Amygdala (tissue), 56 donors: Measurements from ENCODE around the gene HIVEP3.
"Not testable (repeated sequence)": the region's sequence is repeated elsewhere in the genome, so short reads cannot be mapped to it uniquely, and the experiment has no call there.

ENCODE experiments used
- DNase-seq, 56 donors: peaks; one replicate each; lab custom pipeline; 2025; lab: John Stamatoyannopoulos, UW

Gene HIVEP3

GRCh38 chr1:41700986-41701535 is 217.7 kb downstream of the HIVEP3 start:
- DNase-seq, result no peak

DNA sequence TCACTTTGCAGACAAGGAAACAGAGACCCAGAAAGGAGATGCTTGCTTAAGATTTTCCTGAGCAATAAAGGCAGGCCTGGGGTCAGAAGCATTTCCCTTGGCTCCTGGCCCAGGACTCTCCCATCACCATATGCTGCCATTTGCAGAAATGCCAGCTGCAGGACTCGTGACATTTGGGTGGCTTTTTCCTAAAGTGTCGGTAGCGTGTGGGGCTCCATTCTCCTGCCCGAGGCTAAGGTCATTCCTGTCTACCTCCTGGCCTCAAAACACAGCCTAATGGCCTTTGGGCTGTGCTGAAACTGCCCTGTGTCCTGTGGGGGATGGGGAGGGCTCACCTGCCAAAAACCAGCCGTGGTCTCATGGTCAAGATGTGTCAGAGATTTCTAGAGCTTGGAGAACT is 218.1 kb downstream of the HIVEP3 start:
- DNase-seq, result no peak

- no peak for DNase-seq
Measured at GRCh38 chr1:41699861-41700248, 218.9 kb downstream of the HIVEP3 start.

- DNase-seq, result no peak
Measured at GRCh38 chr1:41698916-41699860, 219.5 kb downstream of the HIVEP3 start.

DNA sequence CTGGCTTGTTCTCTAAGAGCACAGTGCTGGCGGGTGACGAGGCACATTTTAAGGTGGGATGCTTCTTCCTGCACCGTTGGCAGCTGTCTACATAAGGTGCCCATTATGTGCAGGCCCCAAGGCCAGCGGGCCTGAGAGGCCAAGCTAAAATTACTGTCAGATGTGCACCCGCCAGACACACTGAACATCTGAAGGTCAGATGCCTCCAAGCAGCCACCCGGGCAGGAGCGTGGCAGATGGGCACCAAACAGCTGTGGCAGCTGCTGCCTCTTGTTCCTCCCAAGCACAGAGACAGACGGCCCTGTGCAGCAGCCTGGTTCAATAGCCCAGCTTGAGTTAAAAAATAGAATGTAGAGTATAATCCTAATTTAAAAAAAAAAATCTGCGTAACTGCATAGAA is 222.3 kb downstream of the HIVEP3 start:
- peak in 5 of 56 donors; percentile 17 to 42 (median 30) for DNase-seq

- DNase-seq, result peak in 14 of 56 donors; percentile 16 to 63 (median 32)
Measured at GRCh38 chr1:41695118-41695745, 223.5 kb downstream of the HIVEP3 start.

GRCh38 chr1:41691966-41692365 is 226.8 kb downstream of the HIVEP3 start:
- DNase-seq, result not testable (repeated sequence)

- no peak for DNase-seq
Measured at GRCh38 chr1:41691424-41691823, 227.3 kb downstream of the HIVEP3 start.

DNA sequence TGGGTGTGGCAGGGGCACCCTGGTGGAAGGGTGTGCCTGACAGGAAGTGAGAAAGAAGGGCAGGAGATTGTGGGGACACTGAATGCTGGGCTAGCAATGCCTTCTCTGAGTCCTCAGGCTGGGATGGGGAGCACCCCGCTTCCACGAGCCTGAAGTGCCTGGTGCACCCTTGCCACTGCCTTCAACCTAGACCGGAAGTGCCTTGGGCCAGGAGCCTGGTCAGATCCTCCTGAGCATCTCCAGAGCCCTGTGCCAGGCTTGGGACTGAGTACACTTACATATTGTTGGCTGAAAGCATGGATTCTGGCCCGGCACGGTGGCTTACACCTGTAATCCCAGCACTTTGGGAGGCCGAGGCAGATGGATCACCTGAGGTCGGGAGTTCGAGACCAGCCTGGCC is 228.4 kb downstream of the HIVEP3 start:
- DNase-seq, result no peak

GRCh38 chr1:41689558-41689981 is 229.2 kb downstream of the HIVEP3 start:
- DNase-seq, result peak in 45 of 56 donors; percentile 28 to 85 (median 60)

DNA sequence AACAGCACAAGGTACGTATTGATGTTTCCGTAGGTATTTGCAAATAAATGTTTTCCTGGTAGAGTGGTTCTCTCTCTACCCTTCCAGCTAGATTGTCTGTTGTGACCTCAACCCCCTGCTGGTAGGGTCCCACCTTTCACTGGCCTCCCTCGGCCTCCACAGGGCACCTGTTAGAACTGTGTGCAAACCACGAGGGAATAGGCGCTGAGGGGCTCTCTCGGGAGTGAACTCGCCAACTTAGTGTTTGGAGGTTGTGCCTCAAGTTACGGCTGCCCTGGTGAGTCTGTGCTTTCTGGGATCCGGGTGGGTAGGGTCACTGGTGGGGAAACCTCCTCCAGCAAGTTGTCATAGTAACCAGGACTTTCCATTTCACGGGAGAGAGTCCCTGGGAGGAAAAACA is 229.6 kb downstream of the HIVEP3 start:
- DNase-seq, result no peak

DNA sequence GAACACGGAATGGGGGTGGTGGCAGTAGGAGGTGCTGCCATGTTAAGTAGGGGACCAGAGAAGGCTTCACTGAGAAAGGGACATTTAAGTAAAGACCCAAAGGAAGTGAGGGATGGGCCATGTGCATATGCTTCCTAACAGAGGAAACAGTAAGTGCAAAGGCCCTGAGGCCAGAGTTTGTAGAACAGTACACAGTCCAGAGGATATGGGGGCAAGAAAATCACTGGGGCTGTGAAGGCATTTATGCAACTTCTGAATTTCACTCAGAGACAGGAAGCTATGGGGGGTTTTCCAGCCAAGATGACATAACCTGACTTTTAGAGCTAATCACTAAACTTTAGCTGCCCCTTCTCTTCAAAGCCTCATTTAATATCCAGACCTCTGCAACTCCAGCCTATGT is 231.7 kb downstream of the HIVEP3 start:
- no peak for DNase-seq

- DNase-seq, result no peak
Measured at GRCh38 chr1:41683681-41684500, 234.8 kb downstream of the HIVEP3 start.

- DNase-seq, result no peak
Measured at GRCh38 chr1:41682845-41683625, 235.7 kb downstream of the HIVEP3 start.

- no peak for DNase-seq
Measured at GRCh38 chr1:41682149-41682548, 236.6 kb downstream of the HIVEP3 start.

GRCh38 chr1:41681331-41682098 is 237.2 kb downstream of the HIVEP3 start:
- DNase-seq, result no peak

DNA sequence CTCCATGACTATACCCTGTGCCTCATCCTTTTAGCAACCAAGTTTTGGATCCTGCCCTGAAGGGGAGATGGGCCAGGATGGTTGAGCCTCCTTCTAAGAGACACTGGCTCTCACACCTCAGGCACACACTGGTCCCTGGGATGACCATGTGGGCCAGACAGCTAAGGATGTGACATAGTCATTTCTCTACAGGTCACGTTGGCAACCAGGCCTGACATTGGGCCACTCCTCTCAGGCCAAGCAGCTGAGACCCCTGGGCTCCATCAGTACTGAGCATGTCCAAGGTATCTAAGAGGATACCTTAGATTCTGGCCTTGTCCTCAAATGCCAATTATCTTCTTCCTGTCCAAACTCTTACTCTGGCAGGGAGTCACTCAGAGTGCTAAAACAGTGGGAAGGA is 238.7 kb downstream of the HIVEP3 start:
- DNase-seq, result no peak

DNA sequence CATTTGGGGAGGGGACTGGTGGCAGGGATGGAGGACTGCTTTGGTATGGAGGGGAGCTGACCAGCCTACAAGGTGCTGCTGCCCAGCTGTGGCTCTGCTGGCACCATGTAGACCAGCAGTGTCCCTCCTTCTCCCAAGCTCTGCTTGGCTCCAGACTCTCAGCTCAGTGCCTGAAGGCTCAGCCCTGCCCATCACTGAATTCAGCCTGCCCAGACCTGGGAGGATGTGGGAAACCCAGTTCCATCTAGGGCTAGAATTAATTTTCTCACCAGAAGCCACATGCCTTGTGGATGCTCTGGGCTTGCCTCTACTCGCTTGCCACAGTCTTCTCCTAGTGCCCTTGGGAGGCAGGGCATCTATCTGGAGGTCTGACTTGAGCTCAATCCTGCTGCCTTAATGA is 239.2 kb downstream of the HIVEP3 start:
- DNase-seq, result no peak
